Adrenal gland (tissue), 5 donors: ENCODE measurements around the gene MLC1.

Source experiments
- POLR2A ChIP-seq, 2 donors: fragments of 450-650 bp; IDR thresholded peaks; one replicate each; pipeline ENCODE4 v1.6.1; 2017; ENCODE audit warnings: antibody characterized with exemption in 2 of 2, mild to moderate bottlenecking in 2 of 2, moderate library complexity in 1 of 2
- TF ChIP-seq, protein P1 (sequence below), 6 experiments: fragments of 450-650 bp in 4 of 6; fragments of 200-600 bp in 2 of 6; sonication (generic) in 1 of 6; IDR thresholded peaks; 1 replicate in 5 of 6; 2 replicates in 1 of 6; pipeline versions ENCODE4 v1.5.1 to v1.8.0; 2016 to 2021; ENCODE audit warnings: antibody characterized with exemption in 6 of 6, mild to moderate bottlenecking in 2 of 6, moderate library complexity in 1 of 6
- donor health status: DM: no; HTN: no; CAD: no.

DNA sequence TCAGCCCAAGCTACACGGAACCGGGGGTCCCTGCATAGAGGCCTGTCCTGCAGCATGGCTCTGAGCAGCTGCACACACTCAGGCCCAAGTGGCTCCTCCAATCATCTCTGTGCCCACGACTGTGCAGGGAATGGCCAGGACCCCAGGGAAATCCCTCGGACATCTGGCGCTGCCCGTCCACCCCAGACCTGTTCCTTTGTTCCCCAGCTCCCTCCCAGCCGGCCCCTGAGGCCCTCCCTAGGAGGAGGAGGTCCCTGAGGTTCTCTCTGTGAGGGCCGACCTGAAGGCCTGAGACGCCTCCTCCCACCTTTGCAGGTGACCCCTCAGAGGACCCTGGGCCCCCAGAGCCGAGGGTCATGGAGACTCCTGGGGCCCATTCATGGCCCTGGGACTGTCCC, 1.1 kb downstream of the MLC1 start:
- no peak for TF ChIP-seq POLR2A (IDR thresholded peaks at IDR 0.05)
- TF ChIP-seq, protein P1, sequence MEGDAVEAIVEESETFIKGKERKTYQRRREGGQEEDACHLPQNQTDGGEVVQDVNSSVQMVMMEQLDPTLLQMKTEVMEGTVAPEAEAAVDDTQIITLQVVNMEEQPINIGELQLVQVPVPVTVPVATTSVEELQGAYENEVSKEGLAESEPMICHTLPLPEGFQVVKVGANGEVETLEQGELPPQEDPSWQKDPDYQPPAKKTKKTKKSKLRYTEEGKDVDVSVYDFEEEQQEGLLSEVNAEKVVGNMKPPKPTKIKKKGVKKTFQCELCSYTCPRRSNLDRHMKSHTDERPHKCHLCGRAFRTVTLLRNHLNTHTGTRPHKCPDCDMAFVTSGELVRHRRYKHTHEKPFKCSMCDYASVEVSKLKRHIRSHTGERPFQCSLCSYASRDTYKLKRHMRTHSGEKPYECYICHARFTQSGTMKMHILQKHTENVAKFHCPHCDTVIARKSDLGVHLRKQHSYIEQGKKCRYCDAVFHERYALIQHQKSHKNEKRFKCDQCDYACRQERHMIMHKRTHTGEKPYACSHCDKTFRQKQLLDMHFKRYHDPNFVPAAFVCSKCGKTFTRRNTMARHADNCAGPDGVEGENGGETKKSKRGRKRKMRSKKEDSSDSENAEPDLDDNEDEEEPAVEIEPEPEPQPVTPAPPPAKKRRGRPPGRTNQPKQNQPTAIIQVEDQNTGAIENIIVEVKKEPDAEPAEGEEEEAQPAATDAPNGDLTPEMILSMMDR (IDR thresholded peaks at IDR 0.05) = no peak
